Thyroid gland (tissue), 4 donors: ENCODE measurements around the gene ATP1A4. TPM values are rescaled to one million over a fixed set of nuclear protein-coding genes. Genes with fewer than 3 reads are reported as not detected.
A peak's percentile ranks its signal among the peaks of the same experiment; 100 is the strongest.

Source experiments
- DNase-seq, 2 donors: peaks; one replicate each; pipeline ENCODE4 v3.0.0-alpha.2; 2019
- H3K27ac ChIP-seq, 3 donors: fragments of 200-600 bp; sonication (generic); 1 replicate in 2 of 3; 2 replicates in 1 of 3; pipeline ENCODE4 v1.5.1; 2016 to 2019; ENCODE audit warnings: mild to moderate bottlenecking in 1 of 3, moderate library complexity in 1 of 3
- H3K27me3 ChIP-seq: fragments of 200-600 bp; sonication (generic); one replicate; pipeline ENCODE4 v1.5.1; 2019
- H3K36me3 ChIP-seq, 2 donors: fragments of 200-600 bp; sonication (generic); one replicate each; pipeline ENCODE4 v1.5.1; 2016 to 2019
- H3K4me1 ChIP-seq, 2 donors: fragments of 200-600 bp; sonication (generic); one replicate each; pipeline ENCODE4 v1.5.1; 2017 to 2019
- H3K4me3 ChIP-seq, 3 donors: fragments of 200-600 bp; sonication (generic); replicated peaks in 1 of 3; 1 replicate in 2 of 3; 2 replicates in 1 of 3; pipeline ENCODE4 v1.5.1; 2016; ENCODE audit warnings: mild to moderate bottlenecking in 1 of 3
- H3K9me3 ChIP-seq: fragments of 200-600 bp; sonication (generic); one replicate; pipeline ENCODE4 v1.5.1; 2017
- POLR2A ChIP-seq, 2 donors: fragments of 450-650 bp; IDR thresholded peaks; one replicate each; pipeline ENCODE4 v1.6.1; 2017; ENCODE audit warnings: antibody characterized with exemption in 2 of 2, mild to moderate bottlenecking in 2 of 2, moderate library complexity in 1 of 2
- WGBS, 2 donors: methylation state at CpG; one replicate each; pipeline ENCODE4 v1.1.5; 2017; 5-methylcytosine and 5-hydroxymethylcytosine counted together
- intact Hi-C: fragments of 100-400 bp; cut with DNase I; formaldehyde crosslinking; loops from one replicate; pipeline ENCODE4 v1.15.1; 2023
- total RNA-seq, 4 donors: library from RNA; depleted of rRNA; stranded (reverse); fragments of >200 nt; gene quantifications; one replicate each; pipeline ENCODE4 v1.2.3, GENCODE V29; 2016
- TF ChIP-seq, protein P1 (sequence below), 6 experiments: fragments of 200-600 bp in 3 of 6; fragments of 450-650 bp in 3 of 6; sonication (generic) in 3 of 6; IDR thresholded peaks; one replicate each; pipeline ENCODE4 v1.5.1; 2016 to 2019; ENCODE audit warnings: antibody characterized with exemption in 6 of 6, mild to moderate bottlenecking in 2 of 6, inconsistent platforms in 1 of 6, moderate library complexity in 1 of 6

ATP1A4 gene
- total RNA-seq, 4 donors from 2014 or later = not detected

DNA sequence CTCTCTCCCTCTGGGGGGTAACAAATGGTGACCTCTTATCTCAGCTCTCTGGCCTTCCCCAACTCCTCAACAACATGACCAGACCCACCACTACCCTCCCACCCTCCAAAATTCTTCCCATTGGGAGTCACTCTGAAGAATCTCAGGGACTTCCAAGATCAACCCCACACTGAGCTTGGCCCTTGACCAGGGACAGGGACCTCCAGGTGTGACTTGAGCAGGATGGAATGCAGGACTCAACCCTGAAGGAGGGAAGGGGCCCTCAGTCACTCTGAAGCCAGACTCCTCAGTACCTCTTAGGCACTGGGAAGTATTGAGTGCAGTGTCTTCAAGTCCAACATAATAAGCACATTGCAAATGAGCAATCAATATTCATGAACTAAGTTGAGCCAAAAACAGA, 40.8 kb downstream of the ATP1A4 start:
- Histone ChIP-seq H3K4me3 (no peak overlapping the region), H3K4me1 (peaks cover 0 to 4% of the 10 kb centered on the region in 2 donors), H3K27ac (no peak overlapping the region), H3K27me3 (no peaks in the 10 kb centered on the region), H3K36me3 (no peaks in the 10 kb centered on the region), H3K9me3 (no peaks in the 10 kb centered on the region)
- intact Hi-C loops = loop anchor here (5.0 kb wide), 3 partner anchors 60 to 100 kb away; no protein-coding TSS in a partner anchor
- TF ChIP-seq POLR2A (IDR thresholded peaks at IDR 0.05) = no peak
- TF ChIP-seq, protein P1, sequence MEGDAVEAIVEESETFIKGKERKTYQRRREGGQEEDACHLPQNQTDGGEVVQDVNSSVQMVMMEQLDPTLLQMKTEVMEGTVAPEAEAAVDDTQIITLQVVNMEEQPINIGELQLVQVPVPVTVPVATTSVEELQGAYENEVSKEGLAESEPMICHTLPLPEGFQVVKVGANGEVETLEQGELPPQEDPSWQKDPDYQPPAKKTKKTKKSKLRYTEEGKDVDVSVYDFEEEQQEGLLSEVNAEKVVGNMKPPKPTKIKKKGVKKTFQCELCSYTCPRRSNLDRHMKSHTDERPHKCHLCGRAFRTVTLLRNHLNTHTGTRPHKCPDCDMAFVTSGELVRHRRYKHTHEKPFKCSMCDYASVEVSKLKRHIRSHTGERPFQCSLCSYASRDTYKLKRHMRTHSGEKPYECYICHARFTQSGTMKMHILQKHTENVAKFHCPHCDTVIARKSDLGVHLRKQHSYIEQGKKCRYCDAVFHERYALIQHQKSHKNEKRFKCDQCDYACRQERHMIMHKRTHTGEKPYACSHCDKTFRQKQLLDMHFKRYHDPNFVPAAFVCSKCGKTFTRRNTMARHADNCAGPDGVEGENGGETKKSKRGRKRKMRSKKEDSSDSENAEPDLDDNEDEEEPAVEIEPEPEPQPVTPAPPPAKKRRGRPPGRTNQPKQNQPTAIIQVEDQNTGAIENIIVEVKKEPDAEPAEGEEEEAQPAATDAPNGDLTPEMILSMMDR (IDR thresholded peaks at IDR 0.05) = no peak
- DNase-seq = no peak

GRCh38 chr1:160193091-160193819, 41.9 kb downstream of the ATP1A4 start:
- WGBS, 2 donors = 36 to 37% methylated on average over 14 to 15 of the region's 16 CpGs
- Histone ChIP-seq H3K9me3 (no peaks in the 10 kb centered on the region), H3K27me3 (no peaks in the 10 kb centered on the region), H3K4me1 (peaks cover 0 to 4% of the 10 kb centered on the region in 2 donors), H3K36me3 (no peaks in the 10 kb centered on the region), H3K27ac (no peak overlapping the region), H3K4me3 (no peak overlapping the region)
- no peak for TF ChIP-seq POLR2A (IDR thresholded peaks at IDR 0.05)
- TF ChIP-seq, protein P1 (IDR thresholded peaks at IDR 0.05) = peak; percentile 90 to 98 (median 96)
- DNase-seq = peak; percentile 84 to 90
- intact Hi-C loops = loop anchor here (5.0 kb wide), 3 partner anchors 59 to 99 kb away; no protein-coding TSS in a partner anchor

- peaks cover 0 to 4% of the 10 kb centered on the region in 2 donors for H3K4me1 ChIP-seq
- DNase-seq = no peak
- H3K9me3 ChIP-seq = no peaks in the 10 kb centered on the region
- H3K4me3 ChIP-seq = no peak overlapping the region
- 87 to 88% methylated on average over 9 of the region's 9 CpGs for WGBS, 2 donors
- H3K36me3 ChIP-seq = no peaks in the 10 kb centered on the region
- no peaks in the 10 kb centered on the region for H3K27me3 ChIP-seq
- H3K27ac ChIP-seq = no peak overlapping the region
- no peak for TF ChIP-seq POLR2A (IDR thresholded peaks at IDR 0.05)
- TF ChIP-seq, protein P1 (IDR thresholded peaks at IDR 0.05) = no peak
- intact Hi-C loops = loop anchor here (5.0 kb wide), 3 partner anchors 58 to 98 kb away; no protein-coding TSS in a partner anchor
These were observed 42.7 kb downstream of the ATP1A4 start for GRCh38 chr1:160193832-160194736.

GRCh38 chr1:160194737-160195059, 43.3 kb downstream of the ATP1A4 start:
- no peak for DNase-seq
- Histone ChIP-seq H3K27ac (no peak overlapping the region), H3K4me3 (no peak overlapping the region), H3K4me1 (peaks cover 0 to 4% of the 10 kb centered on the region in 2 donors), H3K27me3 (no peaks in the 10 kb centered on the region), H3K36me3 (no peaks in the 10 kb centered on the region), H3K9me3 (no peaks in the 10 kb centered on the region)
- 63 to 87% methylated on average over 2 of the region's 2 CpGs for WGBS, 2 donors
- intact Hi-C loops = loop anchor here (5.0 kb wide), 3 partner anchors 58 to 98 kb away; no protein-coding TSS in a partner anchor
- no peak for TF ChIP-seq POLR2A (IDR thresholded peaks at IDR 0.05)
- TF ChIP-seq, protein P1 (IDR thresholded peaks at IDR 0.05) = no peak
